ENCODE measurements around the gene INO80.

The INO80 gene

GRCh38 chr15:41017066-41017735 is 98.9 kb downstream of the INO80 start:
- Histone ChIP-seq H3K27ac (peak overlapping the region in 3 of 21 experiments; percentile 4 to 56 (median 5)), H3K4me3 (no peak overlapping the region)

DNA sequence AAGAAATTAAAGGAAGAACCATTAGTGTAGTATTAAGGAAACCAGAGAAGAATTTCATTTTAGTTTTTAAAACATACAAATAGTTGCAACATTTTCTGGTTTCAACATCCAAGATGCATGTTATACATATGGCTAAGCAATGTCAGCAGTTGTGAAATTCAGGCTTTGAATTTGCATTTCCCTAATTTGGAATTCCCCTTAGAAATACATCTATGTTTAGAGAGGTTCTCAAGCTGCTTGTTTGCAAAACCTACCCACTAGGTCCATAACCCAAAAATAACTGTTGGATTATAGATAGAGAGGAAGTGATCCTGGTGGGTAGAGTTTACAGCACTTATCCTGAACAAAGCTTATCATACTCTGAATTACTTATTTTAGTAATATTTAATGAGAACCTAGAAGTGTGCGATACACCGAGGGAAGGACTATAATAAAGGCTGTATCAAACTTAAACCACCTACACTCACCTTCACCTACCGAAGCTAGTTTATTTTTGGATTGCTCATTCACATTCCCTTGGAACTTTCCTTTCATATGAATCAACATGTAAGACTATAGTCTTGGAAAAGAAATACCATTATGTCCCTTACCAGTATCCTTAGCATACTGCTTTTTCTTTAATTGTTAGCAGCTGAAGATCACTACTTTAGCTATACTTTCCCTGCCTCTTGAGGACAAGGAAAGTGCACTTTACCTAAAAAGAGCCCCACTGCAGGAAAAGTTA is 102.2 kb downstream of the INO80 start:
- Histone ChIP-seq H3K27ac (peak overlapping the region in 1 of 21 experiments; percentile 33), H3K4me3 (no peak overlapping the region)

GRCh38 chr15:41011055-41011815 is 104.8 kb downstream of the INO80 start:
- Histone ChIP-seq H3K27ac (no peak overlapping the region), H3K4me3 (no peak overlapping the region)

DNA sequence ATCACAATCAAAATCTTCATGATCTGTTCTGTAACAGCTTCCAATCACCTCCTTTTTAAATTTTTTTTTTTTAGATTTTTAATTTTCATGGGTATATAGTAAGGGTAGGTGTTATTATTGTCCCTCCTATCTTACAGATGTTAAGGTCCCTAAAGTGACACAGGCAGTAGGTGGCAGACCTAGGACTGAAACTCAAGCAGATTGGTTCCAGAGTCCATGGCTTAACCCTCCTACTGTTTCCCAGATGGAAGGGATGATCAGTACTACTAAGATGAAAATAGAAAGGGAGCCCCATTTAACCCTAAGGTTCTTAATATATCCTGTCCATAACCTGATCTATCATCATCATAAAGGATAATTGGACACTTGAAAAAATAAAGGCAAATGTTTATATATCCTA is 105.7 kb downstream of the INO80 start:
- no peak overlapping the region for H3K27ac ChIP-seq
- H3K4me3 ChIP-seq, result no peak overlapping the region

DNA sequence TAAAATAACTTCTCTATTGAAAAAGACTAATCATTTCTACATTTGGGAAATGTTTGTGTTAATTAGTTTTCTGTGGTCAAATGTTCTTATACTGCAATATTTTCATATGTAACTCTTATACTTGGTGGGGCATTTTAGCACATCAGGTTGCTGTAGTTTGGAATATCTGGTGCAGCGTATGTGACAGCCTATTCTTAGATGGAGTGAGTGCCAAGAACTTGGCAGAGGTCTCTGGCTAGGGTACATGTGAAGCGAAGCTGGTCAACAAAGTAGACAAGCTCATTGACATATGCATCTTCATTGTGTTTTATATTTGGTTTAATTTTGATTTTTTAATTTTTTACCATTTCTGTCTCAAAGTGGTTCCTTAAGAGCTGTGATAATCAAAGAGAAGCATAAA is 109.6 kb downstream of the INO80 start:
- no peak overlapping the region for H3K4me3 ChIP-seq
- H3K27ac ChIP-seq, result no peak overlapping the region

- no peak overlapping the region for H3K4me3 ChIP-seq
- no peak overlapping the region for H3K27ac ChIP-seq
Measured at GRCh38 chr15:41004490-41004889, 111.6 kb downstream of the INO80 start.

DNA sequence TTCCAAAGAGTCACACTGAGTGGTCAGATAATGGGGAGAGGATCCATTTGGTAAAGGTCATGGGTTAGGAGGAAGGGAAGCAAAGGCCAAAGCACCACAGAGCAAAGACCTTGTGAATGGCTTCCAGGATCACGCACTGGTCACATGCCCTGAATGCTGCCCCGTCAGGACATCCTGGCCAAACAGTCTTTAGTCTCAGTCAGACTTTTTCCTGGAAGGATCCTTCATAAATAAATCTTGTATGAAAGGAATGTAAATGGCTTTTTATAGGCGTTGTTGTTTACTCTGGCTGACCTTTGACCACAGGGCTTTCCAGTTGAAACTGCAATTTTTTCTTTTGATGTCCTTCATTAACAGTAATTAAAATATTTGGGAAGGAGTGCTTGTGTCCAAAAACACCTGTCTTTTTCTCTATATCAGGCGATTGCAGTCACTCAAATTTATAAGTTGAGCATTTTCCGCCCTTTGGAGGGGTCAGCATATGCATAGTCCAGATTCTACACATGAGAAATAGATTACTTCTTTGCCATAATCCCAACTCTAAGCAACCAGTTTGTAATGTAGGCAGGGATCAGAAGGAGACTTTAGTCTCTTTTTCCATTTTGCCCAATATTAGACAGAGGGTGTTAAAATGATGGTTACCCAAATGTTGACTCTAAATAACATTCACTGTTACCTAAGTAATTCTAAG is 114.4 kb downstream of the INO80 start:
- Histone ChIP-seq H3K4me3 (no peak overlapping the region), H3K27ac (peak overlapping the region in 1 of 21 experiments; percentile 51)

DNA sequence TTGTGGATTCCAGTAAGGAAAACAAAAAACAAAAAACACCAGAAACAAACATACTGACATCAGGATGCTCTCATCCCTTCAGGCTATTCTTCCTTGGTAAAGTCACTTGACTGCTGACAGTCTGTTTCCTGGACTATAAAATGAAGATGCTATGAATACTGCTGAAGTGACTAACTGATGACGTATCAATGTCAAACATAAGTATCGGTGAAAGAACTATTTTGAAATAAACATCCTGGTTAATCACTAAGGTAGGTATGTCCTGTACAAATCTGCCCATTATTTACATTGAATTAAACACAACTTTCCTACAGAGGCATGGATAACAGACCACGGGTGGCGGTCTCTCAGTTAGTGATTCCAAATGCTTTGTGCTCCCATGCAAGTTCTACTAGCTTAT is 116.9 kb downstream of the INO80 start:
- no peak overlapping the region for H3K4me3 ChIP-seq
- no peak overlapping the region for H3K27ac ChIP-seq

GRCh38 chr15:40995656-40996055 is 120.4 kb downstream of the INO80 start:
- Histone ChIP-seq H3K27ac (no peak overlapping the region), H3K4me3 (no peak overlapping the region)

DNA sequence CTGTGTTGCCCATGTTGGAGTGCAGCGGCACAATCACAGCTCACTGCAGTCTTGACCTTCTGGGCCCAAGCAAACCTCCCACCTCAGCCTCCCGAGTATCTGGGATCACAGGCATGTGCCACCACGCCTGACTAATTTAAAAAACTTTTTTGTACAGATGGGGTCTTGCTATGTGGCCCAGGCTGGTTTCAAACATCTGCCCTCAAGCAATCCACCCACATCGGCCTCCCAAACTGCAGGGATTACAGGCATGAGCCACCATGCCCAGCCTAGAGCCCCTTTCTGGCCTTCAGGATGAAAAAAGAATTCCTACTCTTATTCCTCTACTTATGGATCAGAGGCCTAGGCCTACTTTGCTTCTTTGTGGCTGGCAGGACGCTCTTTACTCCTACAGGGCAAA is 123.3 kb downstream of the INO80 start:
- no peak overlapping the region for H3K4me3 ChIP-seq
- H3K27ac ChIP-seq, result no peak overlapping the region

GRCh38 chr15:40992241-40992741 is 123.8 kb downstream of the INO80 start:
- Histone ChIP-seq H3K4me3 (no peak overlapping the region), H3K27ac (no peak overlapping the region)

DNA sequence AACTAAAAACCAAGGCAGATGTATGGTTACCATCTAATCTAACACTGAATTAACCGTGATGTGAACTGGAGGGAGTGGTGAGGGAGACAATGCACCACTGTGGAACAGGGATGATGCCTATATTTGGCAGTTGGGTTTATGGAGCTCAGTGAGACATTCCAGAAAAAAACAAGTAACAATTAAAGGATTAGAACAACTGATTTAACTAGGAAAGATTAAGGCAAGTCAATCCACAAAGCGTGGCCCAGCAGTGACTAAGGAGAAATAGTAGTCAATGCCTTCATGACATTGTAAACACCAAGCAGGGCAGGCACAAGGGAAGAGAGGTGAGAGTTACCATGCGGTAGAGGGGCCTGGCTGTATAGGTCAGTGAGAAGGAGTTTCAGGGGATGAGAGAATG is 124.7 kb downstream of the INO80 start:
- no peak overlapping the region for H3K4me3 ChIP-seq
- H3K27ac ChIP-seq, result no peak overlapping the region

- Histone ChIP-seq H3K4me3 (no peak overlapping the region), H3K27ac (no peak overlapping the region)
Measured at GRCh38 chr15:40990789-40991188, 125.3 kb downstream of the INO80 start.

DNA sequence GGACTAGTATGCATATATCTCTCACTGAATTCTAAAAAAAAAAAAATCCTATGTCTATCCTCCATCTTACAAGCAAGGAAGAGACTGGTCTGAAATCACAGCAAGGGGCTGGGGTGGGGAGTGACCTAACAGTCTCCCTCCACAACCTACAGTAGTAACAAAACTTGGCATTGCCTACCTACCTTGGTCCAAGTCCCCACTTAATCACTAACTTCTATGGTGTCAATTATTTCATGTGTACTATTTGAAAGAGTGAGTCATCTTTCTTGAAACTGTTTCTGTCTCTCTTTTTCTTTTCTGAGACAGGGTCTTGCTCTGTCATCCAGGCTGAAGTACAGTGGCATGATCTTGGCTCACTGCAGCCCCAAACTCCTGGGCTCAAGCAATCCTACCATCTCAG is 126.0 kb downstream of the INO80 start:
- Histone ChIP-seq H3K27ac (no peak overlapping the region), H3K4me3 (no peak overlapping the region)

DNA sequence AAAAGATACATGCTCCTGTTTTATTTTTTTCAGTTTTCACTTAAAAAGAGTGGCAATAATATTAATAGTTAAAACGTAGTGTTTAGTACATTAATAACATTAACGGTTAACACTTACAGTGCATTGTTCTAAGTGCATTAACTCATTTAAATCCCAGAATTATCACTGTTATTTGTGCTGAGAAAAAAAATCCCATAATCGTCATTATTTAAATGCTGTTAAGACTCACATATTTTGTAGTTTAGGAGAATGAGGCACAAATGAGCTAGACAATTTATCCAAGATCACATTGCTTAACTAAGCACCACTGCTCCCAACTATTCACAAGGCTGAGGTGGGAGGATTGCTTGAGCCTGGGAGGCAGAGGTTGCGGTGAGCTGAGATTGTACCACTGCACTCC is 127.9 kb downstream of the INO80 start:
- H3K4me3 ChIP-seq, result no peak overlapping the region

GRCh38 chr15:40986820-40987219 is 129.3 kb downstream of the INO80 start:
- peak overlapping the region in 1 of 21 experiments; percentile 30 for H3K27ac ChIP-seq
- H3K4me3 ChIP-seq, result no peak overlapping the region

More for the DNA sequence above, 127.9 kb downstream of the INO80 start:
- no peak overlapping the region for H3K27ac ChIP-seq

GRCh38 chr15:40985541-40986330 is 130.3 kb downstream of the INO80 start:
- no peak overlapping the region for H3K4me3 ChIP-seq
- H3K27ac ChIP-seq, result peak overlapping the region in 5 of 21 experiments; percentile 6 to 65 (median 20)

GRCh38 chr15:40984964-40985363 is 131.1 kb downstream of the INO80 start:
- Histone ChIP-seq H3K4me3 (no peak overlapping the region), H3K27ac (peak overlapping the region in 5 of 21 experiments; percentile 8 to 58 (median 27))

DNA sequence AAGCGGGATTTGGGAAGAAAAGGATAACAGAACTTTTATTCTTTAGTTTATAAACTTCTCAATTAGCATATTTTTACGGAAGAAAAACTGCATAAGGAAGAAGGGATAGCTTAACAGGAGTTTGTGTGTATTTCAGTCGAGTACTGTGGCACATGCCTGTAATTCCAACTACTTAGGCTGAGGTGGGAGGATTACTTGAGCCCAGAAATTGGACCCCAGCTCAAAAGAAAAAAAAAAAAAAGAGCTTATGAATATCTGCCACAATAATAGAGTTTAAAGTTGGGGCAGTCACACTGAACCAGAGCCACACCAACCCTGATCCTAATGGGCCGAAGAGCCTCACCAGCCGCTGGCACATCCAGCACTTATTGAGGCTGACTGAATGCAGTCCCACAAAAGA is 131.7 kb downstream of the INO80 start:
- Histone ChIP-seq H3K27ac (peak overlapping the region in 3 of 21 experiments; percentile 27 to 34 (median 30)), H3K4me3 (no peak overlapping the region)

Data from skin epidermis (tissue), 12 donors.